SU-DHL-6 (cell line): Measurements from ENCODE around the gene CTBP1.
"Not testable (repeated sequence)": the region's sequence is repeated elsewhere in the genome, so short reads cannot be mapped to it uniquely, and the experiment has no call there.

ENCODE experiments used
- CTCF ChIP-seq: fragments of 200-600 bp; sonication (generic); IDR thresholded peaks from one replicate; pipeline ENCODE4 v1.5.1; 2017; ENCODE audit warnings: antibody characterized with exemption, mild to moderate bottlenecking, low read length, moderate library complexity; ENCODE audit not compliant: insufficient read depth, poor library complexity, severe bottlenecking
- EZH2phosphoT487 ChIP-seq: fragments of 200-600 bp; sonication (generic), shearing (Covaris generic); conservative IDR thresholded peaks from 2 replicates; pipeline ENCODE4 v1.6.1; 2018; ENCODE audit warnings: mild to moderate bottlenecking, antibody characterized with exemption, low read length, moderate library complexity, mixed read lengths

GRCh38 chr4:1237261-1237660 lies 11.7 kb downstream of the CTBP1 start:
- not testable (repeated sequence) for TF ChIP-seq CTCF, EZH2phosphoT487
